HG02623 (cell line): ENCODE data around the gene ZMYND8.
"Not testable (repeated sequence)": the region's sequence is repeated elsewhere in the genome, so short reads cannot be mapped to it uniquely, and the experiment has no call there.

Experiments
- ATAC-seq: cut with Tn5 transposase; IDR thresholded peaks from one replicate; pipeline ENCODE4 v1.9.1; 2021; ENCODE audit warnings: moderate library complexity; ENCODE audit not compliant: unreplicated experiment

ZMYND8 gene

DNA sequence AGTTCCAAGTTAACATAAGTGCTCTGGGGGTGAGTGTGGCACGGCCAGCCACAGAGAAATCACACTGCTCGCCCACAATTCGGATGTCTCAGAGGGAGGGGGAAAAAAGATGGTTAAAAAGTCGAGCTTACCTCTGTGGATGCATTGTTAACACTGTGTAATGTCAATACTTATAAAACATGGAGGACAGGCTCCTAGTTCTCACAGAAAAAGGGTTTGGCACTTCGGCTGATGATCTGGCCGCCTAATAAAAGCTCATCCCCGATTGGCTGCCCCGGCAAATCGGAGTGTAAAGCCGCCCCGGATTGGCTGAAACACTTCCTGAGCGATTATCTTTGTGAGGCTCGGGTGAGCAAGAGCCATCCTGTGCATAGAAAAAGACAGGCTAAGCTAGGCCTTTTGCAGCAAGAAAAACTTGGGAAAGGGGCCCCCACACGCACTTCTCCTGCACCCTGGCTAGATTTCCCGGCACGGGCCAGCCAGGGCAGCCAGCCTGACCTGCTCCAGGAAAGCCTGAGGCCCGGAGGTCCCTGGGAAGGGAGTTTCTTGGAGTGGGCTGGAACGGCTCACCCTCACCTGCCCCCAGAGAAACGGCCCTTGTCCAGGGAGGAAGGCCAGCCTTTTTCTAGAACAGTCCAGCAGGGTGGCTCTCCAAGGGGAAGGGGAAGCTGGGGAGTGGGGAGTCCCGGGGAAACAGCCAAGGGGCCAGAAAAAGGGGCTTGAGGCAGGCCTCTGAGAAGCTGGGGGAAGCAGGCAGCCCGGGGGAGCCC is at the start of gene ZMYND8:
Gene ZMYND8, minus strand, starts transcription at position 174 of the 770 bp plus-strand sequence. Its CDS starts 29 bp downstream, at position 145.
- ATAC-seq, result peak; percentile 39

DNA sequence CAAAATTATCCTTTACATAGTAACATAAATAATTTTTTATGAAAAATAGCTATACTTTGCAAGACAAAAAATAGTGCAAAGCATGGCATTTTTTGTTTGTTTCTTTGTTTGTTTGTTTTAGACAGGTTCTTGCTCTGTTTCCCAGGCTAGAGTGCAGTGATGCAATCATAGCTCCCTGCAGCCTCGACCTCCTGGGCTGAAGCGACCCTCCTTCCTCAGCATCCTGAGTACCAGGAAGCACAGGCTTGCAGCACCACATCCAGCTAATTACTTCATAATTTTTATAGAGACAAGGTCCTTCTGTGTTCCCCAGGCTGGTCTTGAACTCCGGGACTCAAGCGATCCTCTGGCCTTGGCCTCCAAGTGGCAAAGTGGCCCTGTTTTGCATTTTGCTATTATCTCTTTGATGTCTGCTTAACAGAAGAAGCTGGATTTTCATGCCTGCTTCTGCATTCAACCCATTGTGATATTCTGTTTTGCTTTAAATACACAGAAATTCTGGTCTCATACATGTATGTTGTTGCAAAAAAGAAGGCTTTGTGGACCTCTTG is 49.4 kb upstream of the ZMYND8 start:
- no peak for ATAC-seq

DNA sequence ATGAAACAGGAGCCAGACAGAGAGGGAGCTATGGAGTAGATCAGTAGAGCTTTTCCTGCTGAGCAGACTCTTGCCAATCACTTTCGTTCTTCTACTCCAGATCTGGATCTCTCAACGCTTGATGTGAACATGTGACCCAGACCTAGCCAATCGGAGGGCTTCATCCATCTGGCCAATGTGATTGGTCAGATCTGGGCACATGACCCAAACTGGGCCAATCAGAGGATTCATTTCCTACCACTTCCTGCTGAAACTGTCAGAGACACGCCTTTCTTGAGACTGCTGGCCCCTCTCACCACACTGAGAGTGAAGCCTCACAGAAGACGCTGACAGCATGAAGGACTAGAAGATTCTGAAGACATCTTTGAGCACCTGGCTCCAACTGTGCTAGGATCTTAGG is 44.2 kb upstream of the ZMYND8 start:
- ATAC-seq, result no peak

DNA sequence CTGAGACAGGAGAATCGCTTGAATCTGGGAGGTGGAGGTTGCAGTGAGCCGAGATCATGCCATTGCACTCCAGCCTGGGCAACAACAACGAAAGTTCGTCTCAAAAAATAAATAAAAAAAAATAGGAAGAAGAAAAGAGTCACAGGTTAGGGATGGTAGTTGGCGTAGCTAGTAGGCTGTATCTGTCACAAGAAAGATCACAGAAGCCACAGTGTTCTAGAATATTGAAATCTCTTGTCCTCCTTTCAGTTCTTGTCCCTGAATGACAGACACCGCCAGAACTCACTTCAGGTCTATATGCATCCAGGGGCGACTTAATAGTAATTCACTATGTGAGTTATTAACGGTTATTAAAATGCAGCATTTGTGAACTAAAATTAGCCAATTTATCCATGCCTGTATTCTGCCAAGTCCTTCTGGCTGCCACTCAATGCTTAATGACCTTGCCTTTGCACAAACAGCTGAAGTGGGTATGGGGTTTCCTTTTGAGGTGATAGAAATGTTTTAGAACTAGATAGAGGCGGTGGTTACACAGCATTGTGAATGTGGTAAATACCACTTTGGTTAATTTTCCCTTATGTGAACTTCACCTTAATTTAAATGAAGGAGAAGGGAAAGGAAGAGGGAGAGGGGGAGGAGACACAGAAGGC is 41.3 kb upstream of the ZMYND8 start:
- no peak for ATAC-seq

DNA sequence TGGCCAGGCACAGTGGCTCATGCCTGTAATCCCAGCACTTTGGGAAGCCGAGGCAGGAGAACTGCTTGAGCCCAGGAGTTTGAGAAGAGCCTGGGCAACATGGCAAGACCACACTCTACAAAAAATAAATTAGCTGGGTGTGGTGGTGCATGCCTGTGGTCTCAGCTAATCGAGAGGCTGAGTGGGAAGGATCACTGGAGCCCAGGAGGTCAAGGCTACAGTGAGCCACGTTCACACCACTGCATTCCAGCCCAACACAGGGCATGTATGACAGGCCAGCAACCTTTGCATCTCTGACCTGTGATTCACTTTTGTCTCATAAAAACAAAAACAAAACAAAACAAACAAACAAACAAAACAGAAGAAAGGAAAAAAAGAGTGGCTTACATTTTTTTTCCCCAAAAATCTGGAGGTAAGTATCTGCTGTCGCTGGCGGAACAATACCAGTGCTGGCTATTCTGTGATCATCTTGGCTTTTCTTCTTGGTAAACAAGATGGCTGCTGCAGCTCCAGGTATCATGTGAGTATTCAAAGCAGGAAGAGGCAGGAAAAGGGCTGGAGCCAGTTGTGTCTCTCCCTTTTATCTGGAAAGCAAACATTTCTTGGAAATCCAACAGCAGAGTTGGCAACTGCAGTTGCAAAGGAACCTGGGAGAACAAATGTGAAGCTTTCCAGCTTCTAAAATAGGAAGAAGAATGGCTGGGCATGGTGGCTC is 40.4 kb upstream of the ZMYND8 start:
- no peak for ATAC-seq

DNA sequence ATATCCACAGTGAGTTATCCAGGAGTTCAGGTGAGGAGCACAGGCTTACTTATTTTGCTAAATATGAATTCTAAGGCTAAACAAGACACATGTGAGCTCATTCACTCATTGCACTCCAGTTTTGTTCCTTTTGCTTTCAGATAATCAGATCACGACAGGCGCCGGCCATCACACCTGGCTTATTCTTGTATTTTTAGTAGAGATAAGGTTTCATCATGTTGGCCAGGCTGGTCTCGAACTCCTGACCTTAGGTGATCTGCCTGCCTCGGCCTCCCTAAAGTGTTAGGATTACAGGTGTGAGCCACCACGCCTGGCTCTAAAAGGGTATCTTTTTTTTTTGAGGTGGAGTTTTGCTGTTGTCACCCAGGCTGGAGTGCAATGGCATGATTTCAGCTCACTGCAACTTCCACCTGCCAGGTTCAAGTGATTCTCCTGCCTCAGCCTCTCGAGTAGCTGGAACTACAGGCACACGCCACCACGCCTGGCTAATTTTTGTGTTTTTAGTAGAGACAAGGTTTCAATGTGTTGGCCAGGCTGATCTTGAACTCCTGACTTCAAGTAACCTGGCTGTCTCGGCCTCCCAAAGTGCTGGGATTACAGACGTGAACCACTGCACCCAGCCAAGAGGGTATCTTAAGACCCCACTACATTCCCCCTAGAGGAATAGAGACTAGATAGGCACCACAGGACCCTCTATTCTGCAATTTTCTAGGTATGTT is 37.5 kb upstream of the ZMYND8 start:
- ATAC-seq, result not testable (repeated sequence)

DNA sequence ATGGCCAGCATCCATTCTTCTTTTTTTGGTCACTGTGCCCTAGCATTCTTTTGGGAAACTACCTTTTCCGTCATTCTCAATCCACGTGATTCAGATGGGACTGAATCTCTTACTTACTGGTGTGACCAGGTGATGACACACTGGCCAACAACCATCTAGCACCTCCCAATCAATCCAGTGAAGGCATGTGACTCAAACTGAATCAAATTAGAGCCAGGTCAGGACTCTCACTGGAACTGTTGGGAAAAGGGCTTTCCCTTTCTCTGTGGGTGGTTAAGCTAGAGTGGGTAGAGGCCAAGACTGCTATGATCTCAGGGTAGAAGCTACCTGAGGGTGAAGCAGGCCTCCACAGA is 36.2 kb upstream of the ZMYND8 start:
- ATAC-seq, result no peak

DNA sequence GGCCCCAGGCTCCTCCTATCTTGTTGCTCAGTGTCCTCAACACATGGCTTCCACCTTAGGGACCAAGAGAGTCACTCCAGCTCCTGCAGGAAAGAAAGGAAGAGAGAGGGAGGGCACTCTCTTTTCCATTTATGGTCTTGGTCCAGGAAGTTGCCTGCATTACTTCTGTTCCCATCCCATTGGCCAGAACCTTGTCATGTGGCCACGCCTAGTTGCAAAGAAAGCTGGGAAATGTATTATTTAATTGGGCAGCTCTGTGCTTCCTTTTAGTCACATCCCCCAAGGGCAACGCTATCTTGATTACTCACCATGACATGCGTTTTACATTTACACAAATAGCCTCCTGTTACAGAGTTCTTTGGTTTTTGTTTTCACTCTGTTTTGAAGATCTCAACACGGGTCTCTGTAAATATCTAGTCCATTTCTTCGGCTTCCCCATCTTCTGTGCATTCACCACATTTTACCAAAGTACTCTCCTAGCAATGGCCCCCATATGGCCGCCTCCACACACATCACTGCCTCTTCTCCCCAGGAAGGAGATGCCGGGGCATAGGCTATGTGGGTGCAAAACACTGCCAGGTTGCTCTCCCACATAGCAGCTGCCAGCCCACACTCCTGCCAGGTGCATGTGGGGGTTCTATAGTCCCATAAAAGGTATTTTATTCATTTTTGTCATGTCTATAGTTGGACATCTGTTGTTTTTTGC is 35.7 kb upstream of the ZMYND8 start:
- no peak for ATAC-seq

DNA sequence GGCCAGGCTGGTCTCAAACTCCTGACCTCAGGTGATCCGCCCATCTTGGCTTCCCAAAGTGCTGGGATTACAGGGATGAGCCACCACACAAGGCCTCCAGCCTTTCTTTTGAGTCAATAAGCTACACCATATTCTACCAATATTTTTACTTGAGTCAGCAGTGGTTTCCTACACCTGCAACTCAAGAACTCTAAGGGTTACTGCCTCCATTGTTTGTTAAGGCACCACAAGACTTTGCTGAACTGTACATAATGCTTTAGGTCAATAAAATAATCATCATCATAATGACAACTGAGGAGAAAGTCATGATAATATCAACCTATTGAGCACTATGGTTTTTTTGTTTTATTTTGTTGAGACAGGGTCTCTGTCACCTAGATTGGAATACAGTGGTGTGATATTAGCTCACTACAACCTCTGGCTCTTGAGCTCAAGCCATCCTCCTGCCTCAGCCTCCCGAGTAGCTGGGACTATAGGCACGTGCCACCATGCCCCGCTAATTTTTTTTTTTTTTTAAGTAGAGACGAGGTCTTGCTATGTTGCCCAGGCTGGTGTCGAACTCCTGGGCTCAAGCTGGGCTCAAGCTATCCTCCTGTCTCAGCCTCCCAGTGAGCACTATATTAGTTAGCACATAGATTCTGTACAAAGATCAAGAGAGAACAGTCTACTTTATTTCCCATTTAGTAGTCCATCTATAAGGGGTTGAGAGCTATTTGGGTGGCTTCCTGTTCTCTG is 34.9 kb upstream of the ZMYND8 start:
- ATAC-seq, result no peak

DNA sequence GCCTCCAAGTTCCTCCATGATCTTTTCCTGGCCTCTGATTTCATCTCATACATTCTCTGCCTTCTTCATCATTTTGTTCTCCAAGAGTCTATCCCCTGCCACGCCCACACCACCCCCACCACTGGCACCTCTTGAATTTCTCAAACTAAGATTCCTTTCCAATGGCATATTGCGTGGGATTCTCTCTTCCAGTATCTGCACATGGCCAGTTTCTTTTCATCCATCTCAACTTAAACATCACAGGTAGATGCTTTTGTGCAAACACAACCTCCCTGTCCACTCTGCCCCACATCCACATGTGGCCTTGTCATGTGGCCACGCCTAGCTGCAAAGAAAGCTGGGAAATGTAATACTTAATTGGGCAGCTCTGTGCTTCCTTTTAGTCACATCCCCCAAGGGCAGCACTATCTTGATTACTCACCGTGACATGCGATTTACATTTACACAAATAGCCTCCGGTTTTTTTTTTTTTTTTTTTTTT is 33.4 kb upstream of the ZMYND8 start:
- no peak for ATAC-seq

DNA sequence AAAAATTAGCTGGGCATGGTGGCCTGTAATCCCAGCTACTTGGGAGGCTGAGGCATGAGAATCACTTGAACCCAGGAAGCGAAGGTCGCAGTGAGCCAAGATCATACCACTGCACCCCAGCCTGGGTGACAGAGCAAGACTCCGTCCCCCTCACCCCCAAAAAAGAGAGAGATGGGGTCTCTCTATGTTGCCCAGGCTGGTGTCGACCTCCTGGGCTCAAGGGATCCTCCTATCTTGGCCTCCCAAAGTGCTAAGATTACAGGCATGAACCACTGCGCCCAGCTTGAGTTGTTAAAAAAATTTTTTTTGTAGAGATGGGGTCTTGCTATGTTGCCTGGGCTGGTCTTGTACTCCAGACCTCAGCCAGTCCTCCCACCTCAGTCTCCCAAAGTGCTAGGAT is 29.5 kb upstream of the ZMYND8 start:
- ATAC-seq, result not testable (repeated sequence)

DNA sequence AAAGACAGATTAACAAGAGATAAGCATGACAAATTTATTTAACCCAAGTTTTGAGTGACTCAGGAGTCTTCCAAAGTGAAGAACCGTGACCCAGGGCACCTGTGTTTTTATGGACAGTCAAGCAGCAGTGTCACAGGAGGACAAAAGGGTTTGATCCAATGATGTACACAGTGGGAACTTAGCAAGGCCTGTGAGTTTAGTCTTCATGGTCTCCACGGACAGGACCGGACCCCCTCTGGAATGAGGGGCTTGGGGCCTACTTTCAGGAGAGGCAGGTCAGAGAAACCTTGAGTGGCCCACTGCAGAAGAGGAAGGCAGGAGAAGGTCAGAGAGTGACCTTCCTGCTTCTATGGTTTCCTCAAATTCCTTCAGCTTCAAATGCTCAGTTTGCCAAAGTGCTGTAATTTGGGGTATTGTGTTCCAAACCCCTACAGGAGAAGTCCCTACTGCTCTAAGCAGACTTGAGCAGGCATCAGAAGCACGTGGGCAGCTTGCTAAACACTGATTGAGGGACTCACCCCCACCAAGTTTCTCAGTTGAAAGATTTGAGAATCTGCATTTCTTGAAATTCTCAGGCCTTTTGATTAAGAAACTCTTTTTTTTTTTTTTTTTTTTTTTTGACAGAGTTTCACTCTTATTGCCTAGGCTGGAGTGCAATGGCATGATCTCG is 26.4 kb upstream of the ZMYND8 start:
- ATAC-seq, result no peak

DNA sequence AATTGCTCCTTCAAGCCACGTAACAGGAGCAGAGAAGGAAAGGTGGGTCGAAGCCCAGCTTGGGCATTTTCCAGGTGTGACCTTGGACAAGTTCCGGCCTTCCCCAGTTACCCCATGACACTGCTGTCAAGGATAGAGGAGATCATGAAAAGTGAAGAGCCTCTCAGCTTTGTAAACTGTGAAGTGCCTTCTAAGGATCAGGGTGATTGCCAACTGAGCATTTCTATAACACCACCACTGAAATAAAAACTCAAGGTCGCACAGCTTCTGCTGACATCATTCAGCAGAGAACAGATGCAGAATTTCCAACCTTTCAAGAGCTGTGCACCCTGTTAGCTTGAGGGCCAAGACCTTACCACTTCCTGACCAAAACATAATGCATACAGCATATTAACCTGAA is 24.0 kb upstream of the ZMYND8 start:
- no peak for ATAC-seq

DNA sequence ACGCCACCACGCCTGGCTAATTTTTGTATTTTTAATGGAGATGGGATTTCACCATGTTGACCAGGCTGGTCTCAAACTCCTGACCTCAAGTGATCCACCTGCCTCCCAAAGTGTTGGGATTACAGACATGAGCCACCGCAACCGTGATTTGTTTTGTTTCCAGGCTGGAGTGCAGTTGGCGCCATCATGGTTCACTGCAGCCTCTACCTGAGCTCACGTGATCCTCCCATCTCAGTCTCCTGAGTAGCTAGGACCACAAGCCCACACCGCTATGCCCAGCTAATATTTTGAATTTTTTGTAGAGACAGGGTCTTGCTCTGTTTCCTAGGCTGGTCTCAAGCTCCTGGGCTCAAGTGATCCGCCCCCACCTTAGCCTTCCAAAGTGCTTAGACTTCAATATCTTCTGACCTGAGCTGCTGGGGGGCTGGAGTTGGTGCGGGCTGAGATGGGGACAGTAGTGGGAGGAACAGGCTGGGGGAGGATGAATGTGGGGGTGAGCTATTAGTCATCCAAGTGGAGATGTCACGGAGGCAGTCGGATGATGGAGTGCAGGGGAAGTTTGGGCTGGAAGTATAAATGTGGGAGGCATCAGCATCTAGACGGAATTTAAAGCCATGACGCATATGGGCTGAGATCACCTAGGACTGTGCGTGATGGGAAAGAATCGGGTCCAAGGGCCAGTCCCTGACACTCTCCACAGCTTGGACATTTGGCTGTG is 23.1 kb upstream of the ZMYND8 start:
- no peak for ATAC-seq

DNA sequence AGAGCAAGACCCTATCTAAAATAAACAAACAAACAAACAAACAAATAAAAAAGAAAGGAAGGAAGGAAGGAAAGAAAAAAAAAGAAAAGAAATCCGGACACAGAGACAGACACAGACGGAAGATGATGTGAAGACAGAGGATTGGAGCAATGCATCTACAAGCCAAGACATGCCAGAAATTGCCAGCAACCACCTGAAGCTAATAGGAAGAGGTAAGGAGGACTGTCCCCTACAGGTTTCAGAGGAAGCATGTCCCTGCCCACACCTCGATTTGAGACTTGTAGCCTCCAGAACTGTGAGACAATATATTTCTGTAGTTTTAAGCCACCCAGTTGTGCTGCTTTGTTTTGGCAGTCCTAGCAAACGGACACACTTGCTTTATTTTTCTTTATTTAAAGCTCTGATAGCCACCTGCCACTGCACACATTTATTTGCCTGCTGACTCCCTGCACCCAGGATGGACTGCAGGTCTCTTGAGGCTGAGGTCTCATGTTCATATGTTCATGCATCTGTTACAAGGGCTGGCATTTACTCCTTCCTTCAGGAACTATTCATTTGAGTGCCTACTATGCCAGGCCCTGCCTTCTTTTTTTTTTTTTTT is 20.7 kb upstream of the ZMYND8 start:
- ATAC-seq, result no peak

DNA sequence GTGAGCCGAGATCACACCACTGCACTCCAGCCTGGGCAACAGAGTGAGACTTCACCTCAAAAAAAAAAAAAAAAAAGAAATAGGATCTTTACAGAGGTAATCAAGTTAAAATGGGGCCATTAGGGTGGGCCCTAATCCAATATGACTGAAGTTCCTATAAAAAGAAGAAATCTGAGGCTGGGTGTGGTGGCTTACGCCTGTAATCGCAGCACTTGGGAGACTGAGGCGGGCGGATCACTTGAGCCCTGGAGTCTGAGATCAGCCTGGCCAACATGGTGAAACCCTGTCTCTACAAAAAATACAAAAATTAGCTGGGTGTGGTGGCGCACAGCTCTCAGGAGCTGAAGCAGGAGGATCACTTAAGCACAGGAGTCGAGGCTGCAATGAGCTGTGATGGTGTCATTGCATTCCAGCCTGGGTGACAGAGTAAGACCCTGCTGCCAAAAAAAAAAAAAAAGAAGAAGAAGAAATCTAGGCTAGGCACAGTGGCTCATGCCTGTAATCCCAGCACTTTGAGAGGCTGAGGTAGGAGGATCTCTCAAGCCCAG is 19.7 kb upstream of the ZMYND8 start:
- ATAC-seq, result not testable (repeated sequence)

DNA sequence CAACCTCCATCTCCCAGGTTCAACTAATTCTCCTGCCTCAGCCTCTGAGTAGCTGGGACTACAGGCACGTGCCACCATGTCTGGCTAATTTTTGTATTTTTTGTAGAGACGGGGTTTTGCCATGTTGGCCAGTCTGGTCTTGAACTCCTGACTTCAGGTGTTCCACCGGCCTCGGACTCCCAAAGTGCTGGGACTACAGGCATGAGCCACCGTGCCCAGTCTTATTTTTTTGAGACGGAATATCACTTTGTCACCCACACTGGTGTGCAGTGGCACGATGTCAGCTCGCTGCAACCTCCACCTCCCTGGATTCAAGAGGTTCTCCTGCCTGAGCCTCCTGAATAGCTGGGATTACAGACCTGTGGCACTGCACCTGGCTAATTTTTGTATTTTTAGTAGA is 17.6 kb upstream of the ZMYND8 start:
- not testable (repeated sequence) for ATAC-seq
